Ishikawa (cell line): ENCODE results near the gene ANKHD1.

Source experiments
- CEBPB ChIP-seq: IDR thresholded peaks from 2 replicates; pipeline ENCODE4 v1.6.1; 2012
- EP300 ChIP-seq: IDR thresholded peaks from 2 replicates; pipeline ENCODE4 v1.6.1; 2012; ENCODE audit warnings: borderline replicate concordance
- REST ChIP-seq: IDR thresholded peaks from 2 replicates; pipeline ENCODE4 v1.6.1; 2012; ENCODE audit warnings: low read depth, mild to moderate bottlenecking
- TCF12 ChIP-seq: IDR thresholded peaks from 2 replicates; pipeline ENCODE4 v1.6.1; 2012; ENCODE audit warnings: low read depth
- YY1 ChIP-seq: IDR thresholded peaks from 2 replicates; pipeline ENCODE4 v1.6.1; 2012; ENCODE audit warnings: low read depth
- ZBTB7A ChIP-seq: IDR thresholded peaks from 2 replicates; pipeline ENCODE4 v1.6.1; 2012; ENCODE audit warnings: low read depth

GRCh38 chr5:140563596-140563995 lies 162.0 kb downstream of the ANKHD1 start:
- no peak for TF ChIP-seq REST
- TF ChIP-seq CEBPB, result no peak
- no peak for TF ChIP-seq TCF12
- no peak for TF ChIP-seq YY1
- TF ChIP-seq ZBTB7A, result no peak
- TF ChIP-seq EP300, result no peak
